ENCODE results near the gene LEPR. TPM values are rescaled to one million over a fixed set of nuclear protein-coding genes. Genes with fewer than 3 reads are reported as not detected.
A peak's percentile ranks its signal among the peaks of the same experiment; 100 is the strongest.

The LEPR gene
- polyA plus RNA-seq, 2 of the 4 experiments (the other 2 are of a cell fraction) = 3.1 to 6.5 TPM

DNA sequence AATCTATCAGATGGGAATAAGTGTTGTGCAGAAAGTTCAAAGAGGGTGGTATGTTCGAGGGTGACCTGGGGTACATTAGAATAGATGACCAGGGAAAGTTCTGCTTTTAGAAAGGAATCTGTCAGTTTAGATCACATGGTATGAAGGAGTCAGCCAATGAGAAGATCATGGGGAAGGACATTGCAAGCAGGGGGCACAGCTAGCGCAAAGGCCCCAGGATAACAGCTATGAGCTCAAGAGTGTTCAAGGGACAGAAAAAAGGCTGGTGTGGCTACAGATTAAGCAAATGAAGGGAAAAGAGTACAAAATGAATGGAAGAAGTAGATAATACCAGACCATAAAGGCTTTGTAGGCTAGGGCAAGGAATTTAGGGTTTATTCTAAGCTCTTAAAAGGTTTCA is 8.6 kb downstream of the LEPR start:
- CTCF ChIA-PET = interaction anchor here (0.6 to 1.5 kb wide), 3 partner anchors 30 to 259 kb away, joined by 3 to 5 read pairs (median 4); no protein-coding TSS in a partner anchor
- 93% methylated on average over 2 of the region's 2 CpGs for WGBS (ENCODE audit: missing lambda C conversion rate)
- peak overlapping the region; percentile 59; the same call in 2 of the 3 replicates for H3K4me2 ChIP-seq

DNA sequence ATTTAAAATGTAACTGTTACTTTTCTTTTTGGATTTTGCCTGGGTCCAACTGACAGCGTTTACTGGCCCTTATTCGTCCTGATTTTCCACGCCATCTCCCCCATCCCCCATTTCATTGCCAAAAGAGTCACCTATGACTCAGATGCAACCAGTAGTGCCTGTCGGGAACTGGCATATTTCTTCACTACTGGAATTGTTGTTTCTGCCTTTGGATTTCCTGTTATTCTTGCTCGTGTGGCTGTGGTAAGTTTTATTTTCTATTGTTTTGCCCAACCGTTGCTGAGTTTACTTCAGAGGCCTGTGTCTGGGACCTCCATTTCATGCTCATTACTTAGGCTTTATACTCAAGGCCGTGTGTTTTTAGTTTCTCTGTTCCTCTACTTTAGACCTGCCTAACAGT is 9.3 kb downstream of the LEPR start:
- Histone ChIP-seq H3K4me2 (peak overlapping the region; percentile 59), H3K4me3 (peak overlapping the region; percentile 4; the same call in 1 of the 3 replicates), H3K4me1 (peaks cover 43% of the 10 kb centered on the region), H3K27ac (peak overlapping the region; percentile 64 to 71), H3K9me3 (no peaks in the 10 kb centered on the region)
- TF ChIP-seq FOSL2 (IDR thresholded peaks at IDR 0.05) = 0 out of 2 replicates have a peak, but pooled peaks have one; percentile 37
- TF ChIP-seq FOSL2 (CRISPR knock-in tag; IDR thresholded peaks at IDR 0.05) = peak; percentile 75
- no peak for TF ChIP-seq HOXB5 (CRISPR knock-in tag; IDR thresholded peaks at IDR 0.05)
- TF ChIP-seq, protein P1, sequence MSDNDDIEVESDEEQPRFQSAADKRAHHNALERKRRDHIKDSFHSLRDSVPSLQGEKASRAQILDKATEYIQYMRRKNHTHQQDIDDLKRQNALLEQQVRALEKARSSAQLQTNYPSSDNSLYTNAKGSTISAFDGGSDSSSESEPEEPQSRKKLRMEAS (IDR thresholded peaks at IDR 0.05) = peak; percentile 40; the same call in 1 of the 2 replicates
- TF ChIP-seq JUNB (IDR thresholded peaks at IDR 0.05) = peak; percentile 22; the same call in 1 of the 2 replicates
- TF ChIP-seq HDAC2 (IDR thresholded peaks at IDR 0.05) = no peak
- peak; percentile 18; the same call in 1 of the 2 replicates for TF ChIP-seq GATA3 (IDR thresholded peaks at IDR 0.05; ENCODE audit: borderline replicate concordance)
- DNase-seq (ENCODE audit: low read depth in 1 of 2, low spot score in 1 of 2) (peak; percentile 23 to 55), FAIRE-seq (no peak), ATAC-seq (peak; percentile 46 to 52; a peak in 3 of 6 replicates)
- POLR2A ChIA-PET = no interaction called here
- 17% methylated on average over 7 of the region's 7 CpGs for WGBS (ENCODE audit: missing lambda C conversion rate)
- CTCF ChIA-PET = interaction anchor here (0.9 to 2.4 kb wide), 4 partner anchors 29 to 258 kb away, joined by 4 to 13 read pairs (median 4); no protein-coding TSS in a partner anchor

More for the DNA sequence above, 8.6 kb downstream of the LEPR start:
- no peak overlapping the region for H3K4me3 ChIP-seq
- H3K27ac ChIP-seq = peak overlapping the region; percentile 64 to 71
- POLR2A ChIA-PET = no interaction called here
- no peak for DNase-seq (ENCODE audit: low read depth in 1 of 2, low spot score in 1 of 2)
- no peak for FAIRE-seq
- TF ChIP-seq GATA3 (IDR thresholded peaks at IDR 0.05; ENCODE audit: borderline replicate concordance) (no peak), EHF (CRISPR knock-in tag; IDR thresholded peaks at IDR 0.05) (no peak), HEYL (CRISPR knock-in tag; IDR thresholded peaks at IDR 0.05) (no peak), POLR2AphosphoS2 (conservative IDR thresholded peaks at IDR 0.05; ENCODE audit: low read length) (no peak), CHD4 (IDR thresholded peaks at IDR 0.05; ENCODE audit: borderline replicate concordance) (no peak), JUNB (IDR thresholded peaks at IDR 0.05) (no peak), SREBF2 (IDR thresholded peaks at IDR 0.05) (no peak), ZNF302 (CRISPR knock-in tag; IDR thresholded peaks at IDR 0.05) (no peak), NPAS2 (CRISPR knock-in tag; IDR thresholded peaks at IDR 0.05; ENCODE audit: borderline replicate concordance) (no peak), NR3C1 (IDR thresholded peaks at IDR 0.05) (no peak)
- TF ChIP-seq, protein P2, sequence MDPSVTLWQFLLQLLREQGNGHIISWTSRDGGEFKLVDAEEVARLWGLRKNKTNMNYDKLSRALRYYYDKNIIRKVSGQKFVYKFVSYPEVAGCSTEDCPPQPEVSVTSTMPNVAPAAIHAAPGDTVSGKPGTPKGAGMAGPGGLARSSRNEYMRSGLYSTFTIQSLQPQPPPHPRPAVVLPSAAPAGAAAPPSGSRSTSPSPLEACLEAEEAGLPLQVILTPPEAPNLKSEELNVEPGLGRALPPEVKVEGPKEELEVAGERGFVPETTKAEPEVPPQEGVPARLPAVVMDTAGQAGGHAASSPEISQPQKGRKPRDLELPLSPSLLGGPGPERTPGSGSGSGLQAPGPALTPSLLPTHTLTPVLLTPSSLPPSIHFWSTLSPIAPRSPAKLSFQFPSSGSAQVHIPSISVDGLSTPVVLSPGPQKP (IDR thresholded peaks at IDR 0.05; ENCODE audit: low read depth, low read length) = no peak
- TF ChIP-seq, protein P3, sequence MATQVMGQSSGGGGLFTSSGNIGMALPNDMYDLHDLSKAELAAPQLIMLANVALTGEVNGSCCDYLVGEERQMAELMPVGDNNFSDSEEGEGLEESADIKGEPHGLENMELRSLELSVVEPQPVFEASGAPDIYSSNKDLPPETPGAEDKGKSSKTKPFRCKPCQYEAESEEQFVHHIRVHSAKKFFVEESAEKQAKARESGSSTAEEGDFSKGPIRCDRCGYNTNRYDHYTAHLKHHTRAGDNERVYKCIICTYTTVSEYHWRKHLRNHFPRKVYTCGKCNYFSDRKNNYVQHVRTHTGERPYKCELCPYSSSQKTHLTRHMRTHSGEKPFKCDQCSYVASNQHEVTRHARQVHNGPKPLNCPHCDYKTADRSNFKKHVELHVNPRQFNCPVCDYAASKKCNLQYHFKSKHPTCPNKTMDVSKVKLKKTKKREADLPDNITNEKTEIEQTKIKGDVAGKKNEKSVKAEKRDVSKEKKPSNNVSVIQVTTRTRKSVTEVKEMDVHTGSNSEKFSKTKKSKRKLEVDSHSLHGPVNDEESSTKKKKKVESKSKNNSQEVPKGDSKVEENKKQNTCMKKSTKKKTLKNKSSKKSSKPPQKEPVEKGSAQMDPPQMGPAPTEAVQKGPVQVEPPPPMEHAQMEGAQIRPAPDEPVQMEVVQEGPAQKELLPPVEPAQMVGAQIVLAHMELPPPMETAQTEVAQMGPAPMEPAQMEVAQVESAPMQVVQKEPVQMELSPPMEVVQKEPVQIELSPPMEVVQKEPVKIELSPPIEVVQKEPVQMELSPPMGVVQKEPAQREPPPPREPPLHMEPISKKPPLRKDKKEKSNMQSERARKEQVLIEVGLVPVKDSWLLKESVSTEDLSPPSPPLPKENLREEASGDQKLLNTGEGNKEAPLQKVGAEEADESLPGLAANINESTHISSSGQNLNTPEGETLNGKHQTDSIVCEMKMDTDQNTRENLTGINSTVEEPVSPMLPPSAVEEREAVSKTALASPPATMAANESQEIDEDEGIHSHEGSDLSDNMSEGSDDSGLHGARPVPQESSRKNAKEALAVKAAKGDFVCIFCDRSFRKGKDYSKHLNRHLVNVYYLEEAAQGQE (IDR thresholded peaks at IDR 0.05) = no peak
- peaks cover 50% of the 10 kb centered on the region for H3K4me1 ChIP-seq
- H3K9me3 ChIP-seq = no peaks in the 10 kb centered on the region
- ATAC-seq = no peak

DNA sequence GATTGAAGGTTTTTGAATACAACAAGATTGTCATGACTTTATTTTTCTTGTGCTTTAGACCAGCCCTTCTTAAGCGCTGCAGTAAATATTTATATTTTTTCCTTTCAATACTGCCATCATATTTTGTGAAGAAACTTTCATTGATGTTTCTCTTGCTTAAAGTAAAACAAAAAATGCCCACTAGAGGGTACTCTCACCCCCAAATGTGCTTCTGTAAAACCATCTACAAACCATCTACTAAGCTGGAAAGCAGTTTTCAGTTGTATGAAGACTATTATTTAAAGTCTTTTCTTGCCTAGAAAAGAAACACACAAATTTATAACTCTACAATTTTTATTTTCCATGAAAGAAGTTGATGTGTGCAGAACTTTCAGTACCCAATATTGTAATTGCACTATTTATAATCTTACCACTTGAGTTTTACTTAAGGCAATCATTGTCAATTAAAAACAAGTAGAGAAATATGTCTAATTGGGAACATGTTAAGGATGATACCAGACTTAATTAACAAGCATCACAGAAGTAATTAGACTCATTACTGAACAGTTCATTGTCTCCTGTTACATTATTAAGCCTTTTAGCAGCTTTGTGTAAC is 10.7 kb downstream of the LEPR start:
- no peaks in the 10 kb centered on the region for H3K9me3 ChIP-seq
- WGBS (ENCODE audit: missing lambda C conversion rate) = 15% methylated on average over 1 of the region's 1 CpG
- H3K27ac ChIP-seq = peak overlapping the region; percentile 64 to 71; a peak in 2 of 6 replicates
- no peak overlapping the region for H3K4me3 ChIP-seq
- ChIA-PET CTCF (interaction anchor here (0.6 to 2.4 kb wide), 2 partner anchors 256 to 801 kb away, joined by 3 to 13 read pairs; no protein-coding TSS in a partner anchor), POLR2A (no interaction called here)
- FAIRE-seq (no peak), DNase-seq (ENCODE audit: low read depth in 1 of 2, low spot score in 1 of 2) (peak in 1 of 2 experiments; percentile 38), ATAC-seq (peak in 1 of 2 experiments; percentile 50; a peak in 2 of 6 replicates)
- H3K4me1 ChIP-seq = peaks cover 30% of the 10 kb centered on the region
- 0 out of 3 replicates have a peak overlapping the region, but pooled peaks have one; percentile 59 for H3K4me2 ChIP-seq
- TF ChIP-seq RAD21 (conservative IDR thresholded peaks at IDR 0.05 in 1 of 2, IDR thresholded peaks at IDR 0.05 in 1 of 2) (peak; percentile 47 to 49), SMC3 (IDR thresholded peaks at IDR 0.05) (peak; percentile 42; the same call in 2 of the 3 replicates)
- TF ChIP-seq, protein P4, sequence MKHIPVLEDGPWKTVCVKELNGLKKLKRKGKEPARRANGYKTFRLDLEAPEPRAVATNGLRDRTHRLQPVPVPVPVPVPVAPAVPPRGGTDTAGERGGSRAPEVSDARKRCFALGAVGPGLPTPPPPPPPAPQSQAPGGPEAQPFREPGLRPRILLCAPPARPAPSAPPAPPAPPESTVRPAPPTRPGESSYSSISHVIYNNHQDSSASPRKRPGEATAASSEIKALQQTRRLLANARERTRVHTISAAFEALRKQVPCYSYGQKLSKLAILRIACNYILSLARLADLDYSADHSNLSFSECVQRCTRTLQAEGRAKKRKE (CRISPR knock-in tag; IDR thresholded peaks at IDR 0.05; ENCODE audit: low read depth) = no peak
- TF ChIP-seq, protein P5, sequence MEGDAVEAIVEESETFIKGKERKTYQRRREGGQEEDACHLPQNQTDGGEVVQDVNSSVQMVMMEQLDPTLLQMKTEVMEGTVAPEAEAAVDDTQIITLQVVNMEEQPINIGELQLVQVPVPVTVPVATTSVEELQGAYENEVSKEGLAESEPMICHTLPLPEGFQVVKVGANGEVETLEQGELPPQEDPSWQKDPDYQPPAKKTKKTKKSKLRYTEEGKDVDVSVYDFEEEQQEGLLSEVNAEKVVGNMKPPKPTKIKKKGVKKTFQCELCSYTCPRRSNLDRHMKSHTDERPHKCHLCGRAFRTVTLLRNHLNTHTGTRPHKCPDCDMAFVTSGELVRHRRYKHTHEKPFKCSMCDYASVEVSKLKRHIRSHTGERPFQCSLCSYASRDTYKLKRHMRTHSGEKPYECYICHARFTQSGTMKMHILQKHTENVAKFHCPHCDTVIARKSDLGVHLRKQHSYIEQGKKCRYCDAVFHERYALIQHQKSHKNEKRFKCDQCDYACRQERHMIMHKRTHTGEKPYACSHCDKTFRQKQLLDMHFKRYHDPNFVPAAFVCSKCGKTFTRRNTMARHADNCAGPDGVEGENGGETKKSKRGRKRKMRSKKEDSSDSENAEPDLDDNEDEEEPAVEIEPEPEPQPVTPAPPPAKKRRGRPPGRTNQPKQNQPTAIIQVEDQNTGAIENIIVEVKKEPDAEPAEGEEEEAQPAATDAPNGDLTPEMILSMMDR (IDR thresholded peaks at IDR 0.05) = peak; percentile 56

Data from A549 (cell line).